Sigmoid colon (tissue), 7 donors: ENCODE measurements around the gene TFIP11. TPM values are rescaled to one million over a fixed set of nuclear protein-coding genes. Genes with fewer than 3 reads are reported as not detected.
A peak's percentile ranks its signal among the peaks of the same experiment; 100 is the strongest.

Source experiments
- DNase-seq: peaks from one replicate; pipeline ENCODE4 v3.0.0-alpha.2; 2019
- H3K27ac ChIP-seq, 4 donors: fragments of 200-600 bp; sonication (generic); one replicate each; pipeline ENCODE4 v1.5.1; 2016 to 2019; ENCODE audit warnings: mild to moderate bottlenecking in 1 of 4
- H3K27me3 ChIP-seq, 3 donors: fragments of 200-600 bp; sonication (generic); one replicate each; pipeline ENCODE4 v1.5.1; 2019; ENCODE audit warnings: mild to moderate bottlenecking in 1 of 3
- H3K36me3 ChIP-seq, 4 donors: fragments of 200-600 bp; sonication (generic); one replicate each; pipeline ENCODE4 v1.5.1; 2016 to 2019
- H3K4me1 ChIP-seq, 4 donors: fragments of 200-600 bp; sonication (generic); one replicate each; pipeline ENCODE4 v1.5.1; 2017 to 2019
- H3K4me3 ChIP-seq, 4 donors: fragments of 200-600 bp; sonication (generic); one replicate each; pipeline ENCODE4 v1.5.1; 2017 to 2019; ENCODE audit warnings: mild to moderate bottlenecking in 2 of 4, moderate library complexity in 1 of 4
- H3K9me3 ChIP-seq, 4 donors: fragments of 200-600 bp in 3 of 4; sonication (generic) in 3 of 4; one replicate each; pipeline versions ENCODE4 v1.5.1 to v1.6.1; 2013 to 2019
- CTCF ChIP-seq, 4 experiments: fragments of 450-650 bp in 3 of 4; fragments of 200-600 bp in 1 of 4; IDR thresholded peaks; one replicate each; pipeline ENCODE4 v1.5.1; 2016 to 2019; ENCODE audit warnings: antibody characterized with exemption in 4 of 4, mild to moderate bottlenecking in 3 of 4, moderate library complexity in 2 of 4
- EP300 ChIP-seq, 4 donors: sonication (generic); formaldehyde crosslinking; IDR thresholded peaks; one replicate each; pipeline ENCODE4 v1.6.1; 2017; ENCODE audit warnings: antibody characterized with exemption in 4 of 4
- POLR2A ChIP-seq, 2 donors: fragments of 450-650 bp; IDR thresholded peaks; one replicate each; pipeline ENCODE4 v1.6.1; 2016; ENCODE audit warnings: antibody characterized with exemption in 2 of 2, mild to moderate bottlenecking in 2 of 2, moderate library complexity in 2 of 2
- POLR2AphosphoS5 ChIP-seq, 4 donors: sonication (generic); formaldehyde crosslinking; IDR thresholded peaks; one replicate each; pipeline ENCODE4 v1.6.1; 2017; ENCODE audit warnings: antibody characterized with exemption in 4 of 4
- WGBS, 2 donors: extraction: QIAGEN DNeasy Blood & Tissue Kit; methylation state at CpG; one replicate each; pipeline ENCODE4 v1.1.7; 2013; 5-methylcytosine and 5-hydroxymethylcytosine counted together
- intact Hi-C: fragments of 100-400 bp; cut with DNase I; formaldehyde crosslinking; loops from one replicate; pipeline ENCODE4 v1.15.1; 2023
- polyA plus RNA-seq, 3 donors: library from polyadenylated mRNA; stranded (reverse); fragments of 200-250 nt; gene quantifications; one replicate each; pipeline ENCODE4 v1.2.3, GENCODE V29; 2013
- total RNA-seq, 4 donors: library from RNA; depleted of rRNA; stranded (reverse); fragments of >200 nt; gene quantifications; one replicate each; pipeline ENCODE4 v1.1.0, GENCODE V29; 2016
- donor health status: healthy with polysubstance abuse.
- donor health status: Bipolar disorder and iron deficiency.
- donor health status: healthy.

The TFIP11 gene
- total and polyA plus RNA-seq, 7 donors: 8.4 to 19.1 (median 15.0) TPM

GRCh38 chr22:26446808-26447515, 65.3 kb downstream of the TFIP11 start:
- peaks cover 0 to 21% (median 7%) of the 10 kb centered on the region in 4 donors for H3K36me3 ChIP-seq
- H3K4me3 ChIP-seq: peak overlapping the region in 2 of 4 donors; percentile 10 to 15
- no peak for TF ChIP-seq POLR2A (IDR thresholded peaks at IDR 0.05)
- peak in 1 of 4 donors; percentile 18 for TF ChIP-seq POLR2AphosphoS5 (IDR thresholded peaks at IDR 0.05)
- WGBS, 2 donors: 82 to 89% methylated on average over 17 of the region's 17 CpGs
- intact Hi-C loops: no loop called here
- H3K27me3 ChIP-seq: no peaks in the 10 kb centered on the region
- peak; percentile 73 for DNase-seq
- peak overlapping the region in 3 of 4 donors; percentile 41 to 71 (median 63) for H3K27ac ChIP-seq
- H3K4me1 ChIP-seq: peaks cover 0 to 23% (median 17%) of the 10 kb centered on the region in 4 donors
- H3K9me3 ChIP-seq: no peaks in the 10 kb centered on the region

DNA sequence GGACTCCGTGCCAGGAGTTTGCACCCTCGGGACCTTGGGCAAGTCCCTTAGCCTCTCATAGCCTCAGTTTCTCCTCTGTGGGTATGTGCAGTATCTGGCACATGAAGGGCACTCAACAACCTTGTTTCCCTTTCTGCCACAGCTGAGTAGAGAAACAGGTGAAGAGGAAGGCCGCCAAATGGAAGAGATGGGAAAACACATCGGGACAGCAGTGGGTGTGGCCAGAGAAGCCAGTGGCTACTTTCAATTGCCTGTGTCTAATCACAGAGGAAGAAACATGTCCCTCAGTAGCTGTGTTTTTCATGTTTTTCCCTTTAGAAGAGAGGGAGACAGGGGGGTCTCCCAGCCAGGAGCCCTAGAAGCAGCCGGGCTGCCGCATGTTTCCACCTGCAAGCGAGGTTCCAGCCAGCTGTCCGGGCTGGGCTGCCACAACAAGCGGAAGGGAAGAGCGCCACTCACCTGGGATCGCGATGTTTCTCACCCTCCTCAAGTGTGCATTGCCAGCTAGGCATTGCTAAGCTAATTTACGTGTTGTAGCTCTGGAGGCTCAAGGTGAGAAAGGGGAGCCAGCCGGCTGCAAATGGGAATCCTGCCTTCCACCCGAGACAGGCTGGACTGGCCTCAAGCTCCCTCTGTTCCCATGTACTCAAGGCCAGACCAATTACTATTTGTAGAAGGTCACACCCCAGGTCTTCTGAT, 66.5 kb downstream of the TFIP11 start:
- Histone ChIP-seq H3K4me1 (peaks cover 0 to 23% (median 17%) of the 10 kb centered on the region in 4 donors), H3K4me3 (no peak overlapping the region), H3K27me3 (no peaks in the 10 kb centered on the region), H3K27ac (no peak overlapping the region), H3K9me3 (no peaks in the 10 kb centered on the region), H3K36me3 (peaks cover 0 to 9% (median under 1%) of the 10 kb centered on the region in 4 donors)
- intact Hi-C loops: no loop called here
- DNase-seq: no peak
- WGBS, 2 donors: 45 to 81% methylated on average over 15 of the region's 15 CpGs
- TF ChIP-seq POLR2A (IDR thresholded peaks at IDR 0.05): no peak
- TF ChIP-seq POLR2AphosphoS5 (IDR thresholded peaks at IDR 0.05): no peak
- no peak for TF ChIP-seq CTCF (IDR thresholded peaks at IDR 0.05)
- no peak for TF ChIP-seq EP300 (IDR thresholded peaks at IDR 0.05)

GRCh38 chr22:26444777-26445176, 67.5 kb downstream of the TFIP11 start:
- Histone ChIP-seq H3K27me3 (no peaks in the 10 kb centered on the region), H3K9me3 (no peaks in the 10 kb centered on the region), H3K27ac (no peak overlapping the region), H3K4me3 (no peak overlapping the region), H3K36me3 (no peaks in the 10 kb centered on the region), H3K4me1 (peaks cover 0 to 23% (median 17%) of the 10 kb centered on the region in 4 donors)
- 79 to 83% methylated on average over 8 of the region's 8 CpGs for WGBS, 2 donors
- intact Hi-C loops: no loop called here
- DNase-seq: no peak
- no peak for TF ChIP-seq EP300 (IDR thresholded peaks at IDR 0.05)
- TF ChIP-seq POLR2AphosphoS5 (IDR thresholded peaks at IDR 0.05): no peak
- no peak for TF ChIP-seq POLR2A (IDR thresholded peaks at IDR 0.05)
- no peak for TF ChIP-seq CTCF (IDR thresholded peaks at IDR 0.05)

DNA sequence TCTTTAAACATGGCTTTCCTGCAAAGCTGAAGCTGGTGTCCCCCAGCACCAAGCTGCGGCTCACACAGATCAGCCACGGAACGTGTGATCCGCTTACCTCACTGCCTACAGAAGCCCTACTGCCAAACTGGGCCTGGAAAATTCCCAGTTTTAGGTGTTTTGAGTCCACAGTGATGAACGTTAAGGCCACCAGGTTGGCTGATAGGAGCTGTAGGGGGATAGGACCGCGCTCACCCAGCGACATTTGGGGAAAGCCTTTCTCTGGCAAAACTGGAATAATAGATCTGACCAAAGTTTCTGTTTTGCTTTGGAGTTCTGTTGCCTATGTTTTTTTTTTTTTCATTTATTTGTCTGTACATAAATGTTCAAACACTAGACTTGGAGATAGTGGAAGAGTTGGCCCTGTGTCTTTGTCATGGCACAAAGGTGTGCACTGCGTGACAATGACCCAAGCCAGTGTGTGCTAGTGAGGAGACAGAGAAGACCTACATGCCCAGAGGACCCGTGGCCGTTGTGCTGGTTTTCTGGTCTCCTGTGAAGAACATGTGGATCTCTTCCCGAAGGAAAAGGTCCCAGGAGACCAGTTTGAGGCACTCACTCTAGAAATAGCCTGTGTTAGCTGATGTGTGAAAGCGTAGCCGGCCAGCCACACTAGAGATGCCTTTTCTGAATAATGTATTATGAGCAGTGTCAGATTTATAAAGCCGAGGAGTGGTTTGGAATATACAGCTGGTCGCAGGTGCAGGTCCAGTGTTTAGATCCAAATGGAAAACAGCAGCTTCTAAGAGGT, 68.2 kb downstream of the TFIP11 start:
- 94 to 95% methylated on average over 16 of the region's 16 CpGs for WGBS, 2 donors
- H3K9me3 ChIP-seq: no peaks in the 10 kb centered on the region
- no peaks in the 10 kb centered on the region for H3K27me3 ChIP-seq
- intact Hi-C loops: no loop called here
- TF ChIP-seq EP300 (IDR thresholded peaks at IDR 0.05) (no peak), POLR2A (IDR thresholded peaks at IDR 0.05) (no peak), POLR2AphosphoS5 (IDR thresholded peaks at IDR 0.05) (no peak), CTCF (IDR thresholded peaks at IDR 0.05) (no peak)
- peaks cover 0 to 23% (median 17%) of the 10 kb centered on the region in 4 donors for H3K4me1 ChIP-seq
- no peak overlapping the region for H3K4me3 ChIP-seq
- no peak for DNase-seq
- no peak overlapping the region for H3K27ac ChIP-seq
- H3K36me3 ChIP-seq: no peaks in the 10 kb centered on the region
